HG03469 (cell line): ENCODE measurements around the gene GPR31.

Source experiments
- ATAC-seq: cut with Tn5 transposase; IDR thresholded peaks from one replicate; pipeline ENCODE4 v1.9.1; 2021; ENCODE audit warnings: mild to moderate bottlenecking, moderate library complexity, moderate number of reproducible peaks; ENCODE audit not compliant: unreplicated experiment

Gene GPR31

DNA sequence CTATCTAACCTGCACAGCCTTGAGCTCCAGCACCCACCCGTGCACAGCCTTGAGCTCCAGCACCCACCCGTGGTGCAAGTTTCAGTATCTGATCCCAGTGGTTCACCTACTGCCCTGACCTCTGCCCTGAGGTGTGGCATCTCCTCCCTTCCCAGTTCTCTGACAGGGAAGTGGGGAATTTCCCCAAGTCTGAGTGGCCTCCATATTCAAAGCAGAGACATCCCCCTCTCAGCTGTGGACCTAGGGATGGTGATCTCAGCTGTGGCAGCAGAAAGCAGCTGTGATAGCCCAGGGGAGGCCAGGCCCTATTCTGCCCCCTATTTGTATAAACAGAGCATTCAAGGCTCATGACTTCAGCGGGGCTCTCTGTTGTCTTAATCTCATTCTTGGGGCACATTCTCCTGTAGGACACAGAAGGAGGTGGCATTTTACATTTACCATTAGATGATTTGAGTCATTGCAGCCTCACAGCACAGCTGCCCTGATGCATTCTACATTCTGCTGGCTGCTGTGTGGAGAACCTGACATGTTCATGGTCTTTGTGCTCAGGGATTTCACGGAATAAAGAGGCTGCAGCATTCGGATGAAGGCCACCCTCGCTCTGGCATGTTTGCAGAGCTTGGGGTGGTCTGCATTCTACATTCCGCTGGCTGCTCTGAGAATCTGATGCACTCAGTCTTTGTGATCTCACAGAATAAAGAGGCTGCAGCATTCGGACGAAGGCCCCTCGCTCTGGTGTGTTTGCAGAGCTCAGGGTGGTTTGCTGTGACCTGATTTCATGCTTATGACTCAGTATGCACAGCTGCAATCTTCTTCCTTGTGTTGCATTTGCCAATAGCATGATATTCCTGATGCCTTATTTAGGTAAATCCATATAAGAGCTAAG, 16.9 kb downstream of the GPR31 start:
- ATAC-seq = no peak

DNA sequence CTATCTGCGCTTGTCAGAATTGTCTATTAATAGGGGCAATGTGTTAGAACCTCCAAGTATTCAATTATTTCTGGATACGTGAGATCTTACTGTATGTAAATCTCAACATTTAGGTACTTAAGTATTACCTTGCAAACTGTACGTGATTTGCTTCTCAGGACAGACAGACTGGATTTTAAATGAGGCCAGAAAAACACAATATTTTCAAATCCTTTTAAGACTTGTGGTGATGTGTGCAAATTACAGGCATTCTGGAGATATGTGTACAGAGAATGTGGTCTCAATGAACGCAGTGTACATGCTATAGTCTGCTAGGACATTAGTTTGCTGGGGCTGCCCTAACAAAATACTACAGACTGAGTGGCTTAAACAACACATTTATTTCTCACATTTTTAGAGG, 18.0 kb downstream of the GPR31 start:
- no peak for ATAC-seq

DNA sequence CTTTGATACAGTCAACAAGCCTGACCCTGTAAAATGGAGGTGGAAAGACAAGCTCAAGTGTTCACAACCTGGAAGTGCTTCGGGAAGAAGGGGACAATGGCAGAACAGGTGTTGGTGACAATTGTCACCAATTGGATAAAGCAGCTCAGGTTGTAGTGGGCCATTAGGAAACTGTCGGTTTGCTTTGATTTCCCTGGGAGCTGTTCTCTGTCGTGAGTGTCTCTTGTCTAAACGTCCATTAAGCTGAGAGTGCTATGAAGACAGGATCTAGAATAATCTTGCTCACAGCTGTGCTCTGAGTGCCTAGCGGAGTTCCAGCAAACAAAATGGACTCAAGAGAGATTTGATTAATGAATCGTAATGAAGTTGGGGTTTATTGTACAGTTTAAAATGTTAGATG, 19.9 kb downstream of the GPR31 start:
- ATAC-seq = no peak

DNA sequence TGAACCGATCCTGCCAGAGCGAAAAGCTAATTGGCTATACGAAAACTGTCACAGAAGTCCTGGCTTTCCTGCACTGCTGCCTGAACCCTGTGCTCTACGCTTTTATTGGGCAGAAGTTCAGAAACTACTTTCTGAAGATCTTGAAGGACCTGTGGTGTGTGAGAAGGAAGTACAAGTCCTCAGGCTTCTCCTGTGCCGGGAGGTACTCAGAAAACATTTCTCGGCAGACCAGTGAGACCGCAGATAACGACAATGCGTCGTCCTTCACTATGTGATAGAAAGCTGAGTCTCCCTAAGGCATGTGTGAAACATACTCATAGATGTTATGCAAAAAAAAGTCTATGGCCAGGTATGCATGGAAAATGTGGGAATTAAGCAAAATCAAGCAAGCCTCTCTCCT, 20.7 kb downstream of the GPR31 start:
- no peak for ATAC-seq

- no peak for ATAC-seq
These were observed 21.4 kb downstream of the GPR31 start for GRCh38 chr6:167136376-167136775.

GRCh38 chr6:167134448-167135328, 23.1 kb downstream of the GPR31 start:
- no peak for ATAC-seq

- ATAC-seq = peak; percentile 30
These were observed 26.8 kb downstream of the GPR31 start for GRCh38 chr6:167130712-167131684.

- peak; percentile 35 for ATAC-seq
These were observed 27.6 kb downstream of the GPR31 start for GRCh38 chr6:167130008-167130677.

GRCh38 chr6:167129562-167129961, 28.2 kb downstream of the GPR31 start:
- no peak for ATAC-seq

GRCh38 chr6:167129159-167129558, 28.6 kb downstream of the GPR31 start:
- no peak for ATAC-seq

- no peak for ATAC-seq
These were observed 29.8 kb downstream of the GPR31 start for GRCh38 chr6:167127785-167128531.

DNA sequence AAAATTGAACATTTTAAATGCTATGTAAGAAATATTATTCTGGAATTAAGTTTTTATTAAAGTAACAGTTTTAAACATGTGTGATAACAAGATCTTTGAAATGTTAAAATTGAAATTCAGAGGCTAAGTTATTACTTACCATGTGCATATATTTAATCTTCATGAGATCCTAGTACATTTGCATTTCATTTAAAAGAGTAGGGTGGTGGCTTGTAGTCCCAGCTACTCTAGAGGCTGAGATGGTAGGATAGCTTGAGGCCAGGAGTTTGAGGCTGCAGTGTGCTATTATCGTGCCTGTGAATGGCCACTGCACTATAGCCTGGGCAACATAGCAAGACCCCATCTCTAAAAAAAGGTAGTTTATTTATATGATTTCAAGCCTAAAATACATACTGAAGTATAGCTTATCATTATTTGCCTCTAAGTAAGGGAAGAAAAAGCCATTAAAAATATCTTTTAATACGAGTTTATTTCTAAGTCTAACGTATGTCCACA, 31.9 kb downstream of the GPR31 start:
- no peak for ATAC-seq

DNA sequence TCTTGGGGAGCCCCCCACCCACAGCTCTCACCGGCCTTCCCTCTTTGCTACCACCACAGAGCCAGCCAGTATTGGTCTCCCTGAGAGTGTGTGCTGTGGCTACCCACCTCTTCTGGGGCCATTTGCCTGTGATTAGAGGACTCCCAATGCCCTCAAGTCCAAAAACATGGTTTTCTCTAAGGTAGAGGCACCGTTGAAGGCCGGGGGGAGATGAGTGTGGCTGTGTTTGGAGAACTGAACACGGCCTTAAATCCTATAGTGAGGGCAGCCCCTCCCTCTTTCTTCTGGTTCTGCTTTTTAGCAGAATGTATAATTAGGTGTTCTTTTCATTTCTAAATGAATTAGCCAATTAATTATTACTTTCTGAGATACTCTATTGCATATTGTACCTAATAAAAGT, 32.4 kb downstream of the GPR31 start:
- no peak for ATAC-seq

DNA sequence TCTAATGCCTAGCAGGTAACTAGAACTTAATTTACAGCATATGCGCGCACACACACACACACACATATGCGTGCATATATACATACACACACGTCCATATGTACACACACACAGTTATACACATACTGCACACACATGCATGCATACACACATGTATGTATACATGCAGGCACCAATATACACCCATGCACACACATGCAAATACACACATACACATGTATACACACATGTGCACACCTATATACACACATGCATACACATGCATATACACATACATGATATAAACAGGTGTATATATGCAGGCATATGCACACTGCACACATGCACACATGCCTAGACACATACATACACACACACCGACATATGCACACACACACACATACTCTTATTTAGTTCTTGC, 33.0 kb downstream of the GPR31 start:
- ATAC-seq = no peak

GRCh38 chr6:167122827-167123657, 34.7 kb downstream of the GPR31 start, which contains the start of gene CCR6:
CCR6 (plus strand) TSS chr6:167123096; CDS start chr6:167136135, 13,039 bp downstream.
- ATAC-seq = no peak

DNA sequence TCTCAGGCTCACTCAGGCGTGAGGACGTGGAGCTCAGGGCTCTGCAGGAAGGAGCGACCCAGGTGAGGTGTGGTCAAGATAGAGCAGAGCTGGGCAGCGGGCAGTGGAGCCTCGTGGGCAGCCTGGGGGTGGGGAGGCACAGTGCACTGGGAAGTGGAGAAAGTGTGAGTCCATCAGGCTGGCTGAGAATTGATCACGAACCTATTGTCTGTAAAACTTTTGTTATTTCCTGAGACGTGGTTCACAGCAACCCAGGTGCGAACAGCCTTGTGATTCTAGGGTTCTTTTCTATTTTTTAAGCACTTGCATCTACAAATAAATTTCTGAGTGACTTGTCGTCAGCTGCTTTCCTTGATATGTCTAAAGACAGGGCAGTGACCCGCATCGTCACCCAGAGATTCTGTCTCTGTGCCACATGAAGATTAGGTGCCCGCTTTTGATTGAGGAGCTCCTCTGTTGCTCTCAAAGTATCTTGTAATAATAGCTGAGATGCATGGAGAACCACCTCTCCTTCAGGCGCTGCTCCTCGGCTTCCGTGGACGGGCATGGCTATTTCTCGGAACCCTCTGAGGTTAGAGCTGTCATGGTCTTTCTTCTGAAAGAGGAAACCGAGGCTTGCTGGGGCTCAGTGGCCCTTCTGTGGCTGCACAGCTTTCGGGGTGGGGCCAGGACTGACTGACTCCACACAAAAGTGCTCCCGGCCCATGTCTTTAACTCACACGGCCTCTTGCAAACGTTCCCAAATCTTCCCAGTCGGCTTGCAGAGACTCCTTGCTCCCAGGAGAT, 35.5 kb downstream of the GPR31 start:
- no peak for ATAC-seq

- no peak for ATAC-seq
These were observed 36.4 kb downstream of the GPR31 start for GRCh38 chr6:167121335-167121841.
